ENCODE measurements around the gene NUP210L. TPM values are rescaled to one million over a fixed set of nuclear protein-coding genes. Genes with fewer than 3 reads are reported as not detected.
"Not testable (repeated sequence)": the region's sequence is repeated elsewhere in the genome, so short reads cannot be mapped to it uniquely, and the experiment has no call there.

NUP210L gene
- total RNA-seq, 4 donors from 2014 or later: 0.23 TPM; not detected in 3

GRCh38 chr1:154012129-154012528, 142.7 kb downstream of the NUP210L start:
- H3K4me3 ChIP-seq (ENCODE audit: low read depth, poor library complexity, severe bottlenecking): no peak overlapping the region
- TF ChIP-seq CTCF (IDR thresholded peaks at IDR 0.05): no peak
- no peak for TF ChIP-seq POLR2A (IDR thresholded peaks at IDR 0.05)
- 88 to 89% methylated on average over 1 of the region's 1 CpG for WGBS, 2 donors
- no peak for DNase-seq (ENCODE audit: low spot score in 2 of 2)
- intact Hi-C loops (cut with DNase I; ENCODE audit: low total_unique reads): no loop called here

GRCh38 chr1:154006136-154006535, 148.7 kb downstream of the NUP210L start:
- no peak overlapping the region for H3K4me3 ChIP-seq (ENCODE audit: low read depth, poor library complexity, severe bottlenecking)
- WGBS, 2 donors: 96 to 99% methylated on average over 3 of the region's 3 CpGs
- no peak for DNase-seq (ENCODE audit: low spot score in 2 of 2)
- intact Hi-C loops (cut with DNase I; ENCODE audit: low total_unique reads): no loop called here
- TF ChIP-seq POLR2A (IDR thresholded peaks at IDR 0.05) (no peak), CTCF (IDR thresholded peaks at IDR 0.05) (no peak)

- intact Hi-C loops (cut with DNase I; ENCODE audit: low total_unique reads): loop anchor here (5.0 kb wide), 1 partner anchor 582 kb away; no protein-coding TSS in a partner anchor
- 72 to 76% methylated on average over 4 of the region's 4 CpGs for WGBS, 2 donors
- no peak overlapping the region for H3K4me3 ChIP-seq (ENCODE audit: low read depth, poor library complexity, severe bottlenecking)
- TF ChIP-seq CTCF (IDR thresholded peaks at IDR 0.05) (no peak), POLR2A (IDR thresholded peaks at IDR 0.05) (no peak)
- no peak for DNase-seq (ENCODE audit: low spot score in 2 of 2)
Observed at GRCh38 chr1:154000420-154000819, 154.5 kb downstream of the NUP210L start.

GRCh38 chr1:153996882-153997281, 158.0 kb downstream of the NUP210L start:
- H3K4me3 ChIP-seq (ENCODE audit: low read depth, poor library complexity, severe bottlenecking); DNase-seq (ENCODE audit: low spot score in 2 of 2); intact Hi-C loops (cut with DNase I; ENCODE audit: low total_unique reads): not testable (repeated sequence)
- WGBS, 2 donors: 92 to 93% methylated on average over 10 of the region's 10 CpGs

- TF ChIP-seq CTCF (IDR thresholded peaks at IDR 0.05) (no peak), POLR2A (IDR thresholded peaks at IDR 0.05) (no peak)
- intact Hi-C loops (cut with DNase I; ENCODE audit: low total_unique reads): no loop called here
- DNase-seq (ENCODE audit: low spot score in 2 of 2): no peak
- no peak overlapping the region for H3K4me3 ChIP-seq (ENCODE audit: low read depth, poor library complexity, severe bottlenecking)
- WGBS, 2 donors: 95 to 96% methylated on average over 11 of the region's 11 CpGs
Observed at GRCh38 chr1:153995640-153996039, 159.2 kb downstream of the NUP210L start.

GRCh38 chr1:153995202-153995601, 159.7 kb downstream of the NUP210L start:
- 84% methylated on average over 3 of the region's 3 CpGs for WGBS, 2 donors
- TF ChIP-seq POLR2A (IDR thresholded peaks at IDR 0.05) (no peak), CTCF (IDR thresholded peaks at IDR 0.05) (no peak)
- no peak overlapping the region for H3K4me3 ChIP-seq (ENCODE audit: low read depth, poor library complexity, severe bottlenecking)
- intact Hi-C loops (cut with DNase I; ENCODE audit: low total_unique reads): no loop called here
- DNase-seq (ENCODE audit: low spot score in 2 of 2): no peak

All from lower leg skin (tissue), 4 donors.